ENCODE results near the gene FRA10AC1. TPM values are rescaled to one million over a fixed set of nuclear protein-coding genes. Genes with fewer than 3 reads are reported as not detected.

FRA10AC1 gene
- total RNA-seq, 1 experiment from 2014 or later, result 10.4 TPM

- ChIA-PET POLR2A (ENCODE audit: unreplicated experiment) (no interaction called here), CTCF (no interaction called here)
- intact Hi-C loops (cut with micrococcal nuclease; ENCODE audit: unreplicated experiment), result no loop called here
- no peaks in the 10 kb centered on the region for H3K27me3 ChIP-seq (ENCODE audit: insufficient read depth, low read depth)
- H3K27ac ChIP-seq, result no peak overlapping the region
- H3K9me3 ChIP-seq (ENCODE audit: insufficient read depth, low read depth), result no peaks in the 10 kb centered on the region
- H4K20me1 ChIP-seq (ENCODE audit: insufficient read depth), result no peaks in the 10 kb centered on the region
- DNase-seq, result no peak
- no peaks in the 10 kb centered on the region for H3F3A ChIP-seq (ENCODE audit: insufficient read depth, low read depth)
- H2AFZ ChIP-seq, result no peak overlapping the region
- TF ChIP-seq CTCF (conservative IDR thresholded peaks at IDR 0.05), result no peak
- no peak for TF ChIP-seq EZH2 (IDR thresholded peaks at IDR 0.05; ENCODE audit: low read depth)
- H3K4me1 ChIP-seq (replicated peaks; ENCODE audit: insufficient read depth), result no peaks in the 10 kb centered on the region
- H3K36me3 ChIP-seq (ENCODE audit: low read depth), result no peaks in the 10 kb centered on the region
- no peaks in the 10 kb centered on the region for H3K9me2 ChIP-seq (ENCODE audit: insufficient read depth)
- no peak overlapping the region for H3K4me2 ChIP-seq
- no peaks in the 10 kb centered on the region for H3K79me2 ChIP-seq (ENCODE audit: low read depth)
- BruUV-seq (replicated peaks), result no TSS peak
- H3K4me3 ChIP-seq, result no peak overlapping the region
Observed at GRCh38 chr10:93629647-93630305, 72.6 kb downstream of the FRA10AC1 start.

- H3K27ac ChIP-seq, result no peak overlapping the region
- no peak for DNase-seq
- intact Hi-C loops (cut with micrococcal nuclease; ENCODE audit: unreplicated experiment), result no loop called here
- H3K4me3 ChIP-seq, result no peak overlapping the region
- TF ChIP-seq CTCF (conservative IDR thresholded peaks at IDR 0.05) (no peak), EZH2 (IDR thresholded peaks at IDR 0.05; ENCODE audit: low read depth) (no peak)
- no peaks in the 10 kb centered on the region for H3K36me3 ChIP-seq (ENCODE audit: low read depth)
- H3K9me3 ChIP-seq (ENCODE audit: insufficient read depth, low read depth), result no peaks in the 10 kb centered on the region
- no peak overlapping the region for H2AFZ ChIP-seq
- H3K4me2 ChIP-seq, result no peak overlapping the region
- no peaks in the 10 kb centered on the region for H3K9me2 ChIP-seq (ENCODE audit: insufficient read depth)
- H3K27me3 ChIP-seq (ENCODE audit: insufficient read depth, low read depth), result no peaks in the 10 kb centered on the region
- H3K4me1 ChIP-seq (replicated peaks; ENCODE audit: insufficient read depth), result no peaks in the 10 kb centered on the region
- H3K79me2 ChIP-seq (ENCODE audit: low read depth), result no peaks in the 10 kb centered on the region
- POLR2A ChIA-PET (ENCODE audit: unreplicated experiment), result no interaction called here
- H4K20me1 ChIP-seq (ENCODE audit: insufficient read depth), result no peaks in the 10 kb centered on the region
- H3F3A ChIP-seq (ENCODE audit: insufficient read depth, low read depth), result no peaks in the 10 kb centered on the region
- CTCF ChIA-PET, result no interaction called here
- BruUV-seq (replicated peaks), result no TSS peak
Observed at GRCh38 chr10:93628858-93629257, 73.5 kb downstream of the FRA10AC1 start.

GRCh38 chr10:93622942-93623341 lies 79.5 kb downstream of the FRA10AC1 start:
- intact Hi-C loops (cut with micrococcal nuclease; ENCODE audit: unreplicated experiment), result no loop called here
- Histone ChIP-seq H4K20me1 (ENCODE audit: insufficient read depth) (no peaks in the 10 kb centered on the region), H3K9me3 (ENCODE audit: insufficient read depth, low read depth) (no peaks in the 10 kb centered on the region), H3K9me2 (ENCODE audit: insufficient read depth) (no peaks in the 10 kb centered on the region), H3K27ac (no peak overlapping the region), H3K4me2 (no peak overlapping the region), H3K4me1 (replicated peaks; ENCODE audit: insufficient read depth) (0 out of 2 replicates have a peak, but pooled peaks cover 4% of the 10 kb centered on the region), H3F3A (ENCODE audit: insufficient read depth, low read depth) (no peaks in the 10 kb centered on the region), H3K27me3 (ENCODE audit: insufficient read depth, low read depth) (no peaks in the 10 kb centered on the region), H2AFZ (no peak overlapping the region), H3K79me2 (ENCODE audit: low read depth) (no peaks in the 10 kb centered on the region), H3K36me3 (ENCODE audit: low read depth) (no peaks in the 10 kb centered on the region), H3K4me3 (no peak overlapping the region)
- POLR2A ChIA-PET (ENCODE audit: unreplicated experiment), result no interaction called here
- no TSS peak for BruUV-seq (replicated peaks)
- DNase-seq, result no peak
- TF ChIP-seq CTCF (conservative IDR thresholded peaks at IDR 0.05) (no peak), EZH2 (IDR thresholded peaks at IDR 0.05; ENCODE audit: low read depth) (no peak)
- CTCF ChIA-PET, result no interaction called here

All from PC-9 (cell line).